HUDEP-2 (cell line): ENCODE measurements around the gene ATP9A.
"Not testable (repeated sequence)": the region's sequence is repeated elsewhere in the genome, so short reads cannot be mapped to it uniquely, and the experiment has no call there.

Source experiments
- DNase-seq, 76 experiments: peaks; one replicate each; lab custom pipeline; 2025; ENCODE audit not compliant: unreplicated experiment in 76 of 76; lab: John Stamatoyannopoulos, UW

Gene ATP9A, protein sequence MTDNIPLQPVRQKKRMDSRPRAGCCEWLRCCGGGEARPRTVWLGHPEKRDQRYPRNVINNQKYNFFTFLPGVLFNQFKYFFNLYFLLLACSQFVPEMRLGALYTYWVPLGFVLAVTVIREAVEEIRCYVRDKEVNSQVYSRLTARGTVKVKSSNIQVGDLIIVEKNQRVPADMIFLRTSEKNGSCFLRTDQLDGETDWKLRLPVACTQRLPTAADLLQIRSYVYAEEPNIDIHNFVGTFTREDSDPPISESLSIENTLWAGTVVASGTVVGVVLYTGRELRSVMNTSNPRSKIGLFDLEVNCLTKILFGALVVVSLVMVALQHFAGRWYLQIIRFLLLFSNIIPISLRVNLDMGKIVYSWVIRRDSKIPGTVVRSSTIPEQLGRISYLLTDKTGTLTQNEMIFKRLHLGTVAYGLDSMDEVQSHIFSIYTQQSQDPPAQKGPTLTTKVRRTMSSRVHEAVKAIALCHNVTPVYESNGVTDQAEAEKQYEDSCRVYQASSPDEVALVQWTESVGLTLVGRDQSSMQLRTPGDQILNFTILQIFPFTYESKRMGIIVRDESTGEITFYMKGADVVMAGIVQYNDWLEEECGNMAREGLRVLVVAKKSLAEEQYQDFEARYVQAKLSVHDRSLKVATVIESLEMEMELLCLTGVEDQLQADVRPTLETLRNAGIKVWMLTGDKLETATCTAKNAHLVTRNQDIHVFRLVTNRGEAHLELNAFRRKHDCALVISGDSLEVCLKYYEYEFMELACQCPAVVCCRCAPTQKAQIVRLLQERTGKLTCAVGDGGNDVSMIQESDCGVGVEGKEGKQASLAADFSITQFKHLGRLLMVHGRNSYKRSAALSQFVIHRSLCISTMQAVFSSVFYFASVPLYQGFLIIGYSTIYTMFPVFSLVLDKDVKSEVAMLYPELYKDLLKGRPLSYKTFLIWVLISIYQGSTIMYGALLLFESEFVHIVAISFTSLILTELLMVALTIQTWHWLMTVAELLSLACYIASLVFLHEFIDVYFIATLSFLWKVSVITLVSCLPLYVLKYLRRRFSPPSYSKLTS

DNA sequence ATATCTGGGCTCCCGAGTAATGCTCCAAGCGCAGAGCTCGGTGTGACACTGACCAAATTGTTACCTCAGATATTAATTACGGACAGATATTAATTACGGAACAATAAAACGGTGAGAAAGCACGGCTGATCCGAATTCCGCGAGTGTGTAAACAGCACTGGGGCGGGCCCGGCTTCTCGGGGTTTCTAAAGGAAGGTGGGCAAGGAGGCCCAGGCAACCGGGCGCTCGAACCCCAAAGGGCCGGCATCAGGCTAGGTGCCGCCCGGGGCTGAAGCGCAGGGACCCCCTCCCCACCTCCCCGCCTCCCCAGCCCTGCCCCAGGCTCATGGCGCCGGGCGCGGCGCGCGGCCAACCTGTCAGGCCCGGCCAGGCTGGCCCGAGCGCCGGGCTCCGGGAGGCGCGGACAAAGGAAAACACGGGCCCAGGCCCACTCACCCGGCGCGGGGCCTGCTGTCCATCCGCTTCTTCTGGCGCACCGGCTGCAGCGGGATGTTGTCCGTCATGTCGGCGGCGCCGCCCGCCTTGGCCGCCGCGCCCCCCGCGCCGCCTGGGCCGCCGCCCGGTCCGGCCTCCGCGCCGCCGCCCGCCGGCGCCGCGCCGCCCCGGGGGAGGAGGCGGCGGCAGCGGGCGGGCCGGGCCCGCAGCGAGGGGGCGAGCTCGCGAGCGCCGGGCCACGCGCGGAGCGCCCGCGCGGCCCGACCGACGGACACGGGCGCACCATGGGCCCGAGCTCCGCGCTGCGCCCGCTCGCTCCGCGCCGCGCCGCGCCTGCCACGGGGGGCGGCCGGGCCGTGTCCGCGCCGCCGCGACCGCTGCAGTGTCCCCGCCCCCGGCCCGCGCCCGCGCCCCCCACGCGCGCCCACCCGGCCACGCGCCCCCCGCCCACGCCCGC lies at the start of gene ATP9A:
Gene ATP9A, minus strand, starts transcription at position 524 of the 892 bp plus-strand sequence. Its CDS starts 21 bp downstream, at position 503.
- peak in 2 of 76 experiments; percentile 9 to 12 for DNase-seq

- DNase-seq: not testable (repeated sequence)
Observed at GRCh38 chr20:51816856-51817255, 48.7 kb upstream of the ATP9A start.

DNA sequence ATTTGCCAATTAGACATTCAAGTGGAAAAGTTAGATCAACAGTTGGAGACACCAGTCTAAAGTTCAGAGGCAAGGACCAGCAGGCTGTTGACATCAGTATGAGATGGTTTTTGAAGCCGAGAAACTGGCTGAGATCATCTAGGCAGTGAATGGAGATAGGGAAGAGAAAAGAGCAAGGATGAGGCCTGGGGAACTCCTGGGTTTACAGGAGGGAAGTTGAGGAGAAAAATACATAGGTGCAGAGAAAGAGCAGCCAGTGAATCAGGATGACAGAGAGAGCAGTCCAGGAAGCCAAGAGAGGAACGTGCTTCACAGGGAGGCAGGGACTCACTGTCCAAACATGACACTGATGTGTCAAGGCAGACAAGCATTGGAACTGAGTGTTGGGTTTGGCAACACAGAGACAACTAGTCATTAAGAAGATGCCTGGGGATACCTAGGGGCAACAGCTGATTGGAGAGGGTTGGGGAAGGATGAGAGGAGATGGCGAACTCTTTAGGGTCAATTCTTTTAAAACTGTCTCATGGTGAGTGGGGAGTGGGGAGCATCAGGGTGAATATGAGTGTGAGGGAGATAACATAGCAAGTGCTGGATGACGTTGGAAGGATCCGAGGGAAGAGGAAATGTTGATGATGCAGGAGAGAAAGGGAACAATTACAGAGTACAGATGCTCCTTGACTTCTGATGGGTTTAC lies 47.3 kb upstream of the ATP9A start:
- DNase-seq: no peak

DNA sequence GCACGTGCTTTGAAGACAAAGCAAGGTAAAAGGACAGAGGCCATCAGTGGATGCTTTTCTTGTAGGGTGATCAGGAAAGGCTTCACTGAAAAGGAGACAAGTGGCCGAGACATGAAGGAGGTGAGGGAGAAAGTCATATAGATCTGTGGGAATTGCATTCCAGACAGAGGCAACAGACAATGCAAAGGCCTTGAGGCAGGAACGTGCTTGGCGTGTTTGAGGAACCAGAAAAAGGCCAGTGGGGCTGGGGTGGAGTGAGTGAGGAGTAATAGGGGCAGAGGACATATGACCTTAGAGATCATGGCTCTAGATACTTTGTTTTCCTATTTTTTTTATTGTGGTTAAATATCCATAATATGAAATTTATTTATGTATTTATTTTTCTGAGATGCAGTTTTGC lies 44.7 kb upstream of the ATP9A start:
- no peak for DNase-seq

DNA sequence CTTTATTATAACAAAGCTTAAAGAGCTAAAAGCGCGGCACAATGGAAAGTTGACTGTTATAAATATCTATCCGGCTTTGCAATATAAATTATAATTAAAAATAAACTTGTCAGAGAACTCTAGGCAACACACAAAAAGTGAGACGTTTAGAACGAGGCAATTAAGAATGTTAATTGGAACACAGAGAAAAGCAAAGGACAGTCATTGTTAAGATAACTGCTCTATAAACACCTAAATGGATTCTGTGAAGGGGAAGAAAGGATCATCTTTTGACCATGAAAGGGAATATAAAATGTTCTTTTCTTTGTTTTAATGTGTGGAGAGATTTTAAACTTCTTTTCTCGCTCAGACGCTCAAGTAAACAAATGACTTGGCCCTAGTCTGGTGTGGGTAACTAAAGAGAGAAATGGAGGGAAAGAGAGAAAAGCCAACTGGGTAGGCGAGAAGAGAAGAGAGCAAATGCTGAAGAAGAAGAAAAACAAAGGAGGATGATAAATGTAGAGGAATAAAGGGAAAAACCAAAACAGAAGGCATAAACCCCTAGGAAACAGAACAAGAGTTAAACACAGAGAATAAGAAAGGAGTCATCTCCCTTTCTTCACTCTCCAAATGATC lies 43.4 kb upstream of the ATP9A start:
- DNase-seq: no peak

GRCh38 chr20:51811042-51811355 lies 42.8 kb upstream of the ATP9A start:
- no peak for DNase-seq

DNA sequence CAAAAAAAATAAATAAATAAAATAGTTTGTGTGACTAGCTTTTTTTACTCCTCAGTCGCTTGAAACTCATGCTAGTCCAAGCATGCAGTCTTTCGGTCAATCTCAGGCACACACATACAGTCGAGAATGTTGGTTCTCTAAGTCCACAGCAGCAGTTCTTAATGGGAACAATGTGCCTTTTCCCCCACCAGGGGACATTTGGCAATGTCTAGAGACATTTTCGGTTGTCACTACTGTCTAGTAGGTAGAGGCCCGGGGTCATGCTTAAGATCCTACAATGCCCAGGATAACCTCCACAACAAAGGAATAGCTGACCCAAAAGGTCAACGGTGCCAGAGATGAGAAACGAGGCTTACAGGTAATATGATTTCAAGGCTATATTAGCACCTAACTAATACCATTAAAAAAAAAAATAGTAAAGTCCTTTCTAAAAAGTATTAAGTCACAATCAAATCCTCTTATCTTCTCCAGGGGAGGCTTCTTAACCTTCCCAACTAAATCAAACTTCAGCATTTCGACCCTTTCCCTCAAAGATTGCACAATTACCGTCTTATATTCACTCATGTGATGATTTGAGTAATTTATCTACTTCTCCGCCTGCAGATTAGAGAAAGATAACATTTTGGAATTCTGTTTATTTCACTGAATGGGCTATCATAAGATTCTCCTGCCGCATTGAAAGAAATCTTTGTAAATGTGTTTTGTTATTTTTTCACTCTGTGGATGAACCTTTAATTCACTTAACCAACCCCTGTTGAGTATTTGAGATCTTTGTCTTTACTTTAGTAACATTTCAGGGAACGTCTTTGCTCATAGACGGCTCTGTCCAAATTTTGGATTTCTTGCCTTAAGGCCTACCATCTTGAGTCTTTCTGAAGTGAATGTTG lies 42.2 kb upstream of the ATP9A start:
- DNase-seq: no peak

- no peak for DNase-seq
Observed at GRCh38 chr20:51807720-51808250, 39.6 kb upstream of the ATP9A start.

- no peak for DNase-seq
Observed at GRCh38 chr20:51804754-51805153, 36.6 kb upstream of the ATP9A start.

DNA sequence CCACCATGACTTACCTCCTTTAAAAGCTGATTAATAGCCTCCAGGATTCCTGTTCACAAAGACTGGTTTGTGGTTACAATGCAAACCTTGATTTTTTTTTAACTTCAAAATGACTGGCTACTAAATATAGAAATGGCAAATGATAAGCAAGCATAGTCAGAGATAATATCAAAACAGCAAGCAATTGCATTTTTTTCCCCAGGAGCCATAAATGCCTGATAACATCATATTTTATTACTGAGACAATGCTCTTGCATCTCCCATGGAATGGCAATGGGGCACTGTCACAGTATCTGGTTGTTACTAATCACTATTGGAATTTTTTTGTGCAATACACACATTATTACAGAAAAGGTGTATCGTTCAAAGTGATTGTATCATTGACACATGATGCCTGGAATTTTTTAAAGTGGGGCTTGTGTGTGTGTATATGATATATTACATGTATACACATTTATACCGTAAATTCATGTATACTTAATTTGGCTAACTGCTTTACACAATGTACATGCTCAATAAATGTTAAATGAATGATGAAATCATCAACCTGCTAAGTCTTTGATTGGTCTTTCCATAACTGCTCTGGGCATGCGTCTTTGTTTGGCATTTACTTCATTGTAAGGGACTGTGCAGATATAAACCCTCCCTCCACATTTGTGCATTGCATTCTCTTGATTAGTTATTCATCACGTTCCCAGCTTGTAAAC lies 35.1 kb upstream of the ATP9A start:
- DNase-seq: no peak

DNA sequence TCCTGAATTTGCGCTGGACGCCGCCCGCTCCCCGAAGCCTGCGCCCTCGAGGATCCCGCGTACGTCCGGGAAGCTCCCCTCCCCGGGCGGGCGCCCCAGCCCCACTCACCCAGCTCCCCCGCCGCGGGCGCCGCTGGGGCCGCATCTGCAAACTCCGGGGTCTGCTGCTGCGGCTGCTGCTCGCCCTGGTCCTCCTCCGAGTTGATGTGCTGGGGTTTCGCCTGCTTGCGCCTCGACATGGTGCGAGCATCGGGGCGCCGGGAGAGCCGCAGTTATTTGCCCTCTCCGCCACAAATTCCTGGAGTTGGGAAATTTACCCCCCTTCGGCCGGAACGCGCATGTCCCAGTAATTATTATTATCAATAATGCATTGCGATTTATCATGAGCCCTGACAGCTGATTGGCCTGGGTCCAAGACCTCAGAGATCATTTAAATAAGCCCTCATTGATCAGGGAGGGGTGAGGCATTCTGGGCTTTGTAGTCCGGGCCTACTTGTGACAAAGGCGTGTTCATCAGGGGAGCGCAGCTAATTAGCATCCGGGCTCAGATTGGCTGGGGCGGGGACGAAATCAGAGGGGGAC lies 34.1 kb upstream of the ATP9A start, which contains the start of gene SALL4:
Gene SALL4, minus strand, starts transcription at position 352 of the 582 bp plus-strand sequence. Its CDS starts 113 bp downstream, at position 239.
- no peak for DNase-seq

- no peak for DNase-seq
Observed at GRCh38 chr20:51801823-51802123, 33.6 kb upstream of the ATP9A start.

DNA sequence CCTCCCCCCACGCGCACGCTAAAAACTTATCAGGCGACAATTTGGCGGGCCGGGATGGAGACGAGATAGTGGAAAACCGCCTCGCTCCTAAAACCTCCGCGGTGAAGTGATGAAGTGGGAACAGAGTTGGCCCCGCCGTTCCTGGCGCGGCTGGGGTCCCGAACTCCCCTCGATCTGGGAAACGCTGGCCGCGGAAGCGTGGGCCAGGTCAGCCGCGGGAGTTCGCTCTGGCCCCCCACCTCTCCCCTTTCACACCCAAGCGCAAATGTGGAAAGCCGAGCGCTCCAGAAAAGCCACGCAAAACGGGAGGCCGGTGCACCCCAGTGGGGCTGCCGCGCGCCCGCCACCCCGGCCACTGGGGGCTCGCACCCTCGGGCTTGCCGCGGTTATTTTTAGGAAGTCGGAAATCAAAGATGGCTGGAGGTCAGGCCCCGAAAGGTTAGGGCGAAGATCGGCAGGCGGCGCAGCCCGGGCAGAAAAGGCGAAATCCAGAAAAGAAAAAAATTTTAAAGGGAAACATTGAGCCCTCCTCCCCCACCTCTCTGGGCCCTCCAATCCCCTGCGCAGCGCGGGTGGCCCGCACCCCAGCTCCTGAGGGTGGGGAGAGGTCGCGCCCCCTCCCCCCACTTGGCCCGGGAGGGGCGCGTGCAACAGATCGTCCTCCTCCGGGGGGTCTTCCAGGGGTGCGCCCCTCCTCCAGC lies 33.1 kb upstream of the ATP9A start:
- peak in 35 of 76 experiments; percentile 7 to 76 (median 37) for DNase-seq

GRCh38 chr20:51800872-51801121 lies 32.6 kb upstream of the ATP9A start:
- peak in 35 of 76 experiments; percentile 17 to 69 (median 47) for DNase-seq

- DNase-seq: peak in 60 of 76 experiments; percentile 14 to 83 (median 62)
Observed at GRCh38 chr20:51800060-51800871, 32.1 kb upstream of the ATP9A start.

GRCh38 chr20:51799401-51799860 lies 31.2 kb upstream of the ATP9A start:
- DNase-seq: peak in 2 of 76 experiments; percentile 8
